HG02642 (cell line): ENCODE results near the gene UGT2B11.
"Not testable (repeated sequence)": the region's sequence is repeated elsewhere in the genome, so short reads cannot be mapped to it uniquely, and the experiment has no call there.

ENCODE experiments used
- ATAC-seq: cut with Tn5 transposase; IDR thresholded peaks from one replicate; pipeline ENCODE4 v1.9.1; 2021; ENCODE audit warnings: mild to moderate bottlenecking; ENCODE audit not compliant: unreplicated experiment, poor library complexity

Gene UGT2B11

GRCh38 chr4:69214716-69215115 lies at the start of gene UGT2B11:
TSS of gene UGT2B11 (minus strand) at chr4:69214748. CDS start at chr4:69214722, 26 bp downstream.
- ATAC-seq: no peak

GRCh38 chr4:69253147-69253772 lies 38.7 kb upstream of the UGT2B11 start:
- ATAC-seq: not testable (repeated sequence)

- not testable (repeated sequence) for ATAC-seq
These were observed 36.3 kb upstream of the UGT2B11 start for GRCh38 chr4:69250884-69251283.

GRCh38 chr4:69242562-69243240 lies 28.2 kb upstream of the UGT2B11 start:
- ATAC-seq: not testable (repeated sequence)

- ATAC-seq: not testable (repeated sequence)
These were observed 27.2 kb upstream of the UGT2B11 start for GRCh38 chr4:69241746-69242145.

- ATAC-seq: not testable (repeated sequence)
These were observed 26.2 kb upstream of the UGT2B11 start for GRCh38 chr4:69240787-69241186.

- no peak for ATAC-seq
These were observed 25.1 kb upstream of the UGT2B11 start for GRCh38 chr4:69239557-69240168.

- no peak for ATAC-seq
These were observed 24.5 kb upstream of the UGT2B11 start for GRCh38 chr4:69239092-69239491.

- no peak for ATAC-seq
These were observed 10.3 kb upstream of the UGT2B11 start for GRCh38 chr4:69224891-69225290.

GRCh38 chr4:69223277-69223676 lies 8.7 kb upstream of the UGT2B11 start:
- ATAC-seq: not testable (repeated sequence)

- ATAC-seq: not testable (repeated sequence)
These were observed 3.9 kb upstream of the UGT2B11 start for GRCh38 chr4:69218491-69218890.

GRCh38 chr4:69210911-69211310 lies 3.6 kb downstream of the UGT2B11 start:
- ATAC-seq: no peak

GRCh38 chr4:69198506-69198905 lies 16.0 kb downstream of the UGT2B11 start:
- not testable (repeated sequence) for ATAC-seq

GRCh38 chr4:69196209-69196965 lies 18.2 kb downstream of the UGT2B11 start:
- ATAC-seq: no peak

GRCh38 chr4:69194166-69194565 lies 20.4 kb downstream of the UGT2B11 start:
- no peak for ATAC-seq

- ATAC-seq: not testable (repeated sequence)
These were observed 22.6 kb downstream of the UGT2B11 start for GRCh38 chr4:69191905-69192304.

- ATAC-seq: not testable (repeated sequence)
These were observed 23.9 kb downstream of the UGT2B11 start for GRCh38 chr4:69190621-69191020.

- not testable (repeated sequence) for ATAC-seq
These were observed 32.9 kb downstream of the UGT2B11 start for GRCh38 chr4:69181519-69182169.

GRCh38 chr4:69179817-69180216 lies 34.7 kb downstream of the UGT2B11 start:
- not testable (repeated sequence) for ATAC-seq

GRCh38 chr4:69178751-69179205 lies 35.8 kb downstream of the UGT2B11 start:
- not testable (repeated sequence) for ATAC-seq
